ENCODE data around the gene TMEM9B. TPM values are rescaled to one million over a fixed set of nuclear protein-coding genes. Genes with fewer than 3 reads are reported as not detected.

TMEM9B gene
- polyA plus RNA-seq, 10 donors = 33.9 to 44.8 (median 39.5) TPM

Other genes with a start within 250 kb of the TMEM9B start
- 10 to 100 TPM; 18.0 to 25.5 (median 21.9) TPM for gene AKIP1, start 53.3 kb downstream of the TMEM9B start, polyA plus RNA-seq (ENCODE audit: insufficient read length in 10 of 10)
- gene C11orf16, start 31.5 kb downstream of the TMEM9B start, polyA plus RNA-seq (ENCODE audit: insufficient read length in 10 of 10) = under 1 TPM in 1 of 10 donors, not detected in 9; 0.08 TPM
- under 1 TPM in 1 of 10 donors, not detected in 9; 0.38 TPM for gene ASCL3, start 21.4 kb downstream of the TMEM9B start, polyA plus RNA-seq (ENCODE audit: insufficient read length in 10 of 10)
- 1 to 10 TPM in 7 of 10 donors, under 1 TPM in 3; 0.69 to 1.6 (median 1.1) TPM for gene NRIP3, start 39.6 kb upstream of the TMEM9B start, polyA plus RNA-seq (ENCODE audit: insufficient read length in 10 of 10)
- gene SCUBE2, start 127.2 kb upstream of the TMEM9B start, polyA plus RNA-seq (ENCODE audit: insufficient read length in 10 of 10) = 10 to 100 TPM; 17.0 to 50.3 (median 31.6) TPM